Activated CD8-positive, alpha-beta memory T cell treated with anti-CD3 and anti-CD28 coated beads for 48 hours (primary cell): ENCODE data around the gene TBC1D4.

Experiments used
- DNase-seq, 3 experiments: peaks; one replicate each; pipeline ENCODE4 v3.0.0-alpha.2; 2020; ENCODE audit warnings: low read depth in 2 of 3, low spot score in 2 of 3

Gene TBC1D4

DNA sequence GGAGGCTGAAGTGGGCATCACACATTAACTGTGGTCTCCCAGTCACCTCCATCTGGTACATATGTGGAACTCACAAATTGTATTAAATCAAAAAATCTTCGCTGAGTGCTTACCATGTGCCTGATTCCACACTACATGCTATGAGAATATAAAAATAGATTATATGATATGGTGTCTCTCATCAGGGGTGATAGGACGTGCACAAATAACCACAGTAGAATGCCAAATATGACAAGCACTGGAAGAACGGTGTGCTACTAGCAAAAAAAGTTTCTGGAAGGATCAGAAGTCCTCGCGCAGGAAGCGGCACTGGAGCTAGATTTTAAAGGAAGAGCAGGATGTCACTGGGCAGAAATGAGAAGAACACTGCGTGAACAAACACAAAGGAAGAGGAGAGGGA lies 62.3 kb downstream of the TBC1D4 start:
- DNase-seq = no peak

- DNase-seq = no peak
Observed at GRCh38 chr13:75418997-75419396, 63.0 kb downstream of the TBC1D4 start.

DNA sequence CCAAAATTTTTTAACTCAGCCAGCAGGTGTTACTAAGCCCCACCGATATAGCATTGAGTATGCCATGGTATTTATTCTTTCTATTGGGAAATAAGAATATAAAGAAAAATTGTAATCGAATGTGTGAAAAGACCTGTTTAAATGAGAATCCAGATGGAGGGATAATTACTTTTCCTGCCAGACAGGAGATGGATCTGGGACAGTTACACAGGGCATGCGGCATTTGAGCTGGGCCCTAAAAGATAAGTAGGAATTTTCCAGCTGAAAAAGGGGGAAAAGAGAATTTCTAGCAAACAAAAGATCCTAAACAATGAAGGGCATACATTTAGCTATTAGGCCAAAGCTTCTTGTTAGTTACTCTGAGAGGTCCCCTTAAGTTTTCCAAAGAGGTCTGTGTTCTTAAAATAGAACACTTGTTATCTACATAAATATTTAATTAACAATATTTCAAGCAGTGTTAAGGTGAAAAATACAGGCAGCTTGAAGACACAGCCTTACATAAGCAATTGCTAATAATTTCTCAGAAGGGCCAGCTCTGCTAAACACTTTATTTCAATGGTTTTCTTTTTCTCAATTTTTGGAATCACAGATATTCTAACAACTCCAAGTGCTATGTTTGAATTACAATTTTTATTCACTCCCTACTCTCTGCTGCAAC lies 63.7 kb downstream of the TBC1D4 start:
- DNase-seq = no peak

DNA sequence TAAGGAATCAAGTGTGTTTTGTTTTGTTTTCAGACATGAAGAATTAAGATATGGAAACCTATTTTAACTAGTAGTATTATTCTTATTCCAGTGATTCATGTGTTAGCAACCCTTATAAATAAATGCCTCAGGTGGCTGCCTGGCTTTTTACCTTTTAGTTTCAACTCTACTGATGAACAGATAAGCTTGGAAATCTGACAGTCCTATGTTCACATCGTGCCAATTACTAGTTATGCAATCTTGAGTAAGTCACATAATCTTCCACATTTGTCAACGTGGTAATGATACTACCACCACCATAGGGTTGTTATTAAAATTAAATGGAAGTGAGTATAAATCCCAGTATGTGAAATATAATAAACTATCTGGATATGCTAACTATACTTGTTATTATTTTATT lies 64.3 kb downstream of the TBC1D4 start:
- DNase-seq = no peak

DNA sequence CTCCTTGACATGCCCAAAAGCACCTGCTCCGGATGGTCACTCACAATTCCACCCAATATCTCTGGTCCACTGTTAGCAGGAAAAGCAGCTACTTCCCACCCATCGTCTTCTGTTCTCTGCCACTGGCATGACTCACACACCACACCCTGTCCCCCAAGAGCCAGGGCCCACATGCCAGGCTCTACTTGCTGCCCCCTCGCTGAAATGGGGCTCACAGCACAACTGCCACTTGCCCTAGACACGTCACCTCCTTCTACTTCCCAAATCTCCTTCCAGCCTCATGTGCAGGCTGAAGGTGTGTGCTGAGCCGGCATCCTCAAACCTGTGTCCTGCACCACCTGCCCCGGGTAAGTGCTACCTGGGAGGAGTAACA lies 65.0 kb downstream of the TBC1D4 start:
- no peak for DNase-seq

DNA sequence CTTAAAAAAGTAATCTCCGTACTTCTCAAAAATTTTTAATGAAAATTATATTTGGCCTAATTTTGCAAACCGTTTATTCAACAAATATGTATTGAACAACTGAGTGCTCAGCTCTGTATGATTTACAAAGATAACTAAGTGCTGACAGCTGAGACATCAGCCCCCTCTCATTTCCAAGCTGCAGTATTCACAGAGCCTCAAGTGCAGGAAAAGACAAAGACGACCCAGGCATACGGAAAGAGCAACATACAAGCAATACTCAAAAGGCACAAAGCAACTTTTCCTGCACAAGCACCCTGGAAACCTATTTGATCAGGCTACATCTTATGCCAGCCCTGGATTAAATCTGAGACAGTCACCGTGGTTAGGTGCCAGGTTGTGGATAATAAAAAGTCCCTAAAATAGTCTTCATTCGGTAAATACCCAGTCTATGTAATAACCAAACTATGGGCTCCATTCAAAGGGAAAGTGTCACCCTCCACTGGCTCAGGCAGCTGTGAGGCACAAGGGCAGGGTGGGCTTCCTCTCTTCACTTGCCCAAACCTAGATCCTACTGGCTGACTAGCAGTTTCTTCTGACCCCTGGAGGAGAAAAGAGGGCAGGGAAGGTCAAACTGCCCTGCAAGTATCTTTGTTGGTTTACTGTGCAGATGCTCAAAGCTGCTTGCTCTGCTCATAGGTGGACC lies 65.5 kb downstream of the TBC1D4 start:
- DNase-seq = no peak

GRCh38 chr13:75415694-75416093 lies 66.3 kb downstream of the TBC1D4 start:
- DNase-seq = no peak

DNA sequence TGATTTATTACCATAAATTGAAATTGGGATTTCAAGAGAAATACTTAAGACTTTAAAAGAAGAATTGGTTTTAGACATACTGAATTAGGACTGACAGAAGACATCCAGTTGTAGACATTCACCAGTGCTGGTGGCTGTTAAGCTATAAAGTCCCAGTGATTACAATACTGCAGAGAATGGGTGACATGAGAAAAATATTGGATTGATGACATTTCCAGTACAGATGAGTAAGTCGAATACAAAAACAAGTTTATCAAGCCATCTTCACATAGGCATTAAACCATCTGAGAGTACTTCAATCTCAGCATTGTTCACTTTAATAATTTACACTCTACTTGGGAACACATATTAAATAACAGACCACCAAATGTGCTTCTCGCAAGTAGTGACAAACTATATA lies 66.8 kb downstream of the TBC1D4 start:
- no peak for DNase-seq

GRCh38 chr13:75414036-75414827 lies 67.7 kb downstream of the TBC1D4 start:
- no peak for DNase-seq

- no peak for DNase-seq
Observed at GRCh38 chr13:75411924-75412537, 69.9 kb downstream of the TBC1D4 start.

DNA sequence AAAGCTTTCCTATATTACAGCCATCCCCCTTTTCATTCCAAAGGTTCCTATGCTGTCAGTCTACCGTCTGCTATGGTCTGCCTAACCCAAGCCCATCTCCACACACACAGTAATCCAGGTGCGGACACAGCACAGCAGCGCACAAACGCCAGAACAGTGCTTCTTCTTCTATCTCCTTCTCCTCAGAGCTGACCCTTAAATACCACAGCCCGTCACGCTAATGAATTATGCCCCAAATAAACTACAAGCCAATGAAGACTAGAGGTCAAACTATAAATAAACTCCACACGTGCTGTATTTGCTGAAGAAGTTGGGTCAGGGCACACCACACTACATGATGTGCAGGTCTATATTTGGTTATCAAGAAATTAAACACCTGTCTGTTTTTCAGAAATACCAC lies 71.8 kb downstream of the TBC1D4 start:
- DNase-seq = no peak

DNA sequence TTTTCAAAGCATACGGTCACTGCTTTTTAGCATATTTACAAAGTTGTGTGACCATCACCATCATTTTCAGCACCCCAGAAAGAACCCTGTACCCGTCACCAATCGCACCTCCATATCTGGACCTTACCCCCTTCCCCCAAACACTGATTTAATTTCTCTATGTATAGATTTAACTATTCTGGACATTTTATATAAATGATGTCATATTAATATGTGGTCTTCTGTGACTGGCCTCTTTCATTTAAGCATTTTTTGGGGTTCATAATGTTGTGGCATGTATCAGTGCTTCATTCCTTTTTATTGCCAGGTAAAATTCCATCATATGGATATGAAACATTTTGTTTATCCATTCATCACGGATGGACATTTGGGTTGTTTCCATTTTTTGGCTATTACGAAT lies 74.0 kb downstream of the TBC1D4 start:
- DNase-seq = no peak

DNA sequence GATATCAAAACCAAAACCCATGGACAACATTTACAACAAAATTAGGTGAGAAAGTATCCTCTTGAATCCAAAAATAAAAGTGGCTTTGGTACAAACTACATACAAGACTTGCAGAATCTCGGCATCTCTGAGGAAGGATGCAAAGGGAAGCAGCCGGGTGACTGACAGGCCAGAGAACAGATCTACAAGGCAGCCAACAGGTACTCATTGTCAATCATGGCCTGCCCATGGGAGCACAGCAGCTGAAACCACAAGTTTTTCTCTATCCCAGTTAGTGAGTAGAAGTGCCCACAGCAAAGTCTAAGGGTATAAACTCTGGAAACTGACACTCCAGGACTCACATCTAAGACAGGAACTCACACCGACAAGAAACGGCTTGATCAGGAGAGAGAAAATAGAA lies 74.5 kb downstream of the TBC1D4 start:
- DNase-seq = no peak

GRCh38 chr13:75405976-75406703 lies 75.8 kb downstream of the TBC1D4 start:
- no peak for DNase-seq

DNA sequence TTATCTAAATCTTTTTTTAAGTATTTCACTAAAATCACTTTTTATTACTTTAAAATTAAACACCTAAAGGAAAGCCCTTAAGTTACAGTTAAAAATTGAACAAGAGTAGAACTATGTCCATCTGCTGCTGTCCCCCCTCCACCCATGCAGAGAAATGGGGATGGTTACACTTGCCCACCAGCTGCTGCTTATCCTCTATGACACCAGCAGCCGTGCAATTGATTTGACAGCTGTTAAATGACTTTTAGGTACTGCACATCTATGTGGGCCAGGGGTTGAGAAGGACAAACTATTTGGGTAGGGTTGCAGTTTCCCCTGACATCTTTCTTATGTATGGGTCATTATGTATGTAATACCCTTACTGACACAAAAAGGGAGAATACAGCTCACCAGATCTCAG lies 77.2 kb downstream of the TBC1D4 start:
- no peak for DNase-seq

- no peak for DNase-seq
Observed at GRCh38 chr13:75402787-75403186, 79.2 kb downstream of the TBC1D4 start.

GRCh38 chr13:75400775-75401174 lies 81.2 kb downstream of the TBC1D4 start:
- no peak for DNase-seq

DNA sequence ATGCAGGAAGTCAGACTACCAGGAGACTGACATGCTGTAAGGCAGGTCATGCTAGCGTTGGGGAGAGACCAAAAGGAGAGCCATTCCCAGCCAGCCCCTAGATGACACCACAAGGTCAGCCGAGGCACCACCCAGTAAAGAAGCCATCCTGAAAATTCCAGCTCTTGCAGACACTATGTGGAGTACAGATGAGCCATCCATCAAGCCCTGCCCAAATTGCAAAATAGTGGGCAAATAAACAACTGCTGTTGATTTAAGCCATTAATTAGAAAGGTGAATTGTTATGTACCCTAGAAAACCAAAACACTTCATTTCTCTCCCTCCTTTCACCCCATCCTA lies 82.1 kb downstream of the TBC1D4 start:
- DNase-seq = no peak

DNA sequence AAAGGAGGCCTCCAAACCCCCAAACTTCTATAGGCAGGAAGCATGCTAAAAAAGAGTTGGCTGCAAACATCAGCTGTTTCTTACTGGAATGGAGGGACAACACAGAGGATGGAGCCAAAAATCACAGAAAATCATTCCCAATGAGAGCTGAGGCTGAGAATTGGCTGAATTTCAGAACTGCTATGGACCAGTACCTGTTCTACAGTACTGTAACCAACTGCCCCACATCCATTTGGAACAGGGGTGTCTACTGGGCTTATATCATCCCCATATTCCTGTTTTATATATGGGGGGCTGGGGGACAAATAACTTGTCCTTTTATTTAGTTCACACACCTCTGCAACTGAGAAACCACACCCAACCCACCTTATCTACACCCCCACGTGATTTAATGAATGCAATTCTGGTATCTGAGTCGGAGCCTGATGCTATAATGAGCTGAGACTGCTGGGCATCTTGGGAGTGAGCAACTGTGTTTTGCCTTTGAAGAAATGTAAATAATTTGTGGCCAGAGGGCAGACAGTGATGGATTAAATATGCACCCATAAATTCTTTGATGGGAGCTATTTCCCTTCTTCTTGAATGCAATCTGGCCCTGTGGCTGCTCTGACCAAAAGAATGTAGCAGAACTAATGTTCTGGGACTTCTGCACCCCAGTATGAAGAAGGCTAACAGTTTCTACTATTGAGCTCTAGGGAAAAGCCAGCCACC lies 82.6 kb downstream of the TBC1D4 start:
- no peak for DNase-seq

GRCh38 chr13:75398072-75398471 lies 83.9 kb downstream of the TBC1D4 start:
- no peak for DNase-seq

GRCh38 chr13:75395901-75396300 lies 86.1 kb downstream of the TBC1D4 start:
- no peak for DNase-seq
